Measurements from ENCODE around the gene EGFR. TPM values are rescaled to one million over a fixed set of nuclear protein-coding genes. Genes with fewer than 3 reads are reported as not detected.

The EGFR gene
- total and polyA plus RNA-seq, 12 donors, result 7.0 to 111 (median 71.6) TPM

DNA sequence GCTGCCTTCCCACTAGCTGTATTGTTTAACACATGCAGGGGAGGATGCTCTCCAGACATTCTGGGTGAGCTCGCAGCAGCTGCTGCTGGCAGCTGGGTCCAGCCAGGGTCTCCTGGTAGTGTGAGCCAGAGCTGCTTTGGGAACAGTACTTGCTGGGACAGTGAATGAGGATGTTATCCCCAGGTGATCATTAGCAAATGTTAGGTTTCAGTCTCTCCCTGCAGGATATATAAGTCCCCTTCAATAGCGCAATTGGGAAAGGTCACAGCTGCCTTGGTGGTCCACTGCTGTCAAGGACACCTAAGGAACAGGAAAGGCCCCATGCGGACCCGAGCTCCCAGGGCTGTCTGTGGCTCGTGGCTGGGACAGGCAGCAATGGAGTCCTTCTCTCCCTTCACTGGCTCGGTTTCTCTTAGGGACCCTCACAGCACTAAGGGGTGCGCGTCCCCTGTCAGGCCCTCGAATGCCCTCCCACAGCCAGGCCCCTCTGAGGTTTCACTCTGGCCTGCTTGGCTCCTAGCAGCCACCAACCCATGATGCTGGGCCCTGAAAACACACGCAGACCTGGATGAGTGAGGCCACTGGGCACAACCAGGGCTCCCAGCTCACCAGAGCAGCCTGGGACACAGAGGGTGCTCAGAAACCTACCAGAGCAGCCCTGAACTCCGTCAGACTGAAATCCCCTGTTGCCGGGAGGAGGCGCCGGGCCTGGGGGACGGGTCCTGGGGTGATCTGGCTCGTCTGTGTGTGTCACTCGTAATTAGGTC, 173.3 kb downstream of the EGFR start:
- TF ChIP-seq, protein P1, sequence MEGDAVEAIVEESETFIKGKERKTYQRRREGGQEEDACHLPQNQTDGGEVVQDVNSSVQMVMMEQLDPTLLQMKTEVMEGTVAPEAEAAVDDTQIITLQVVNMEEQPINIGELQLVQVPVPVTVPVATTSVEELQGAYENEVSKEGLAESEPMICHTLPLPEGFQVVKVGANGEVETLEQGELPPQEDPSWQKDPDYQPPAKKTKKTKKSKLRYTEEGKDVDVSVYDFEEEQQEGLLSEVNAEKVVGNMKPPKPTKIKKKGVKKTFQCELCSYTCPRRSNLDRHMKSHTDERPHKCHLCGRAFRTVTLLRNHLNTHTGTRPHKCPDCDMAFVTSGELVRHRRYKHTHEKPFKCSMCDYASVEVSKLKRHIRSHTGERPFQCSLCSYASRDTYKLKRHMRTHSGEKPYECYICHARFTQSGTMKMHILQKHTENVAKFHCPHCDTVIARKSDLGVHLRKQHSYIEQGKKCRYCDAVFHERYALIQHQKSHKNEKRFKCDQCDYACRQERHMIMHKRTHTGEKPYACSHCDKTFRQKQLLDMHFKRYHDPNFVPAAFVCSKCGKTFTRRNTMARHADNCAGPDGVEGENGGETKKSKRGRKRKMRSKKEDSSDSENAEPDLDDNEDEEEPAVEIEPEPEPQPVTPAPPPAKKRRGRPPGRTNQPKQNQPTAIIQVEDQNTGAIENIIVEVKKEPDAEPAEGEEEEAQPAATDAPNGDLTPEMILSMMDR (IDR thresholded peaks at IDR 0.05), result no peak
- TF ChIP-seq POLR2A (IDR thresholded peaks at IDR 0.05), result no peak
- WGBS, 4 donors, result 86 to 98% (median 93%) methylated on average over 9 to 17 of the region's 17 CpGs
- Histone ChIP-seq H3K27ac (peak overlapping the region in 1 of 5 donors; percentile 18), H3K27me3 (no peaks in the 10 kb centered on the region), H3K4me1 (replicated peaks in 1 of 2) (peaks cover 0 to 4% of the 10 kb centered on the region in 2 donors), H3K4me3 (no peak overlapping the region), H3K9me3 (replicated peaks in 1 of 3) (no peaks in the 10 kb centered on the region), H3K36me3 (replicated peaks in 1 of 2) (peaks cover 0 to 11% of the 10 kb centered on the region in 2 donors)
- intact Hi-C loops (cut with DNase I), result no loop called here
- no peak for DNase-seq

DNA sequence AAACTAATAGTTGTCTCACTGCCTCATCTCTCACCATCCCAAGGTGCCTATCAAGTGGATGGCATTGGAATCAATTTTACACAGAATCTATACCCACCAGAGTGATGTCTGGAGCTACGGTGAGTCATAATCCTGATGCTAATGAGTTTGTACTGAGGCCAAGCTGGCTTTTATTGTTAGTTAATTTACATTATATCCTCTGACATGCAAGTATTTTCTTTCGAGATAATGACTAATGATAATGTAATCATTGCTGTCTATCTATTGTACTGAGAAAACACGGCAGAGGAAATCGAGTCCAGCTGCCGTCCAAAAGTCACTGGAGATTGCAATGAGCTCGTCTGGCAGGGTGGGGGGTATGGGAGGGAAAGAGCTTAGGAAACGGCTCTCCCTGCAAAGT, 173.9 kb downstream of the EGFR start:
- WGBS, 4 donors, result 59 to 65% (median 62%) methylated on average over 7 of the region's 7 CpGs
- TF ChIP-seq, protein P1 (IDR thresholded peaks at IDR 0.05), result no peak
- no peak for TF ChIP-seq POLR2A (IDR thresholded peaks at IDR 0.05)
- H3K36me3 ChIP-seq (replicated peaks in 1 of 2), result peaks cover 0 to 11% of the 10 kb centered on the region in 2 donors
- peak overlapping the region in 1 of 5 donors; percentile 18 for H3K27ac ChIP-seq
- DNase-seq, result no peak
- peaks cover 0 to 3% of the 10 kb centered on the region in 2 donors for H3K4me1 ChIP-seq (replicated peaks in 1 of 2)
- H3K27me3 ChIP-seq, result no peaks in the 10 kb centered on the region
- no peaks in the 10 kb centered on the region for H3K9me3 ChIP-seq (replicated peaks in 1 of 3)
- no peak overlapping the region for H3K4me3 ChIP-seq
- intact Hi-C loops (cut with DNase I), result no loop called here

DNA sequence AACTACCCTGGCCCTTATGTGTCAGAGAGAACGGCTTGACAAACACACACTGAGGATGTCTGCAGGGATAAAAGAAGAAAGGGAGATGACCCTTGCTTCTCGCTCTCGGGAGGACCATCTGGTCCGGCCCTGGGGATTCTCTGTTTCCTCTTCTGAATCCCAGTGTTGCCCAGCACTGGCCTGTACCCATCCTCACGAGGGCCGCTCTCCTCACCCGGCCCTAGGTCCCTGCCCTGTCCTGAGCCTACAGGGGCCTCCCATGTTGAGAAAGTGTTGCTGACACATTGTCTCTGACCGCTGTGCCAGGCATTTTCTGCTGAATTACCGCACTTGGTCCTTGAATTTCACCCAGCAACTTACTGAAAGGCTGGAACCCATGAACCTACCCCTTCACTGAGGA, 174.4 kb downstream of the EGFR start:
- peak overlapping the region in 1 of 5 donors; percentile 18 for H3K27ac ChIP-seq
- DNase-seq, result no peak
- peaks cover 0 to 11% of the 10 kb centered on the region in 2 donors for H3K36me3 ChIP-seq (replicated peaks in 1 of 2)
- no peak overlapping the region for H3K4me3 ChIP-seq
- intact Hi-C loops (cut with DNase I), result no loop called here
- H3K4me1 ChIP-seq (replicated peaks in 1 of 2), result no peaks in the 10 kb centered on the region
- TF ChIP-seq, protein P1 (IDR thresholded peaks at IDR 0.05), result no peak
- no peak for TF ChIP-seq POLR2A (IDR thresholded peaks at IDR 0.05)
- H3K27me3 ChIP-seq, result no peaks in the 10 kb centered on the region
- no peaks in the 10 kb centered on the region for H3K9me3 ChIP-seq (replicated peaks in 1 of 3)
- 78 to 88% (median 83%) methylated on average over 9 of the region's 9 CpGs for WGBS, 4 donors

DNA sequence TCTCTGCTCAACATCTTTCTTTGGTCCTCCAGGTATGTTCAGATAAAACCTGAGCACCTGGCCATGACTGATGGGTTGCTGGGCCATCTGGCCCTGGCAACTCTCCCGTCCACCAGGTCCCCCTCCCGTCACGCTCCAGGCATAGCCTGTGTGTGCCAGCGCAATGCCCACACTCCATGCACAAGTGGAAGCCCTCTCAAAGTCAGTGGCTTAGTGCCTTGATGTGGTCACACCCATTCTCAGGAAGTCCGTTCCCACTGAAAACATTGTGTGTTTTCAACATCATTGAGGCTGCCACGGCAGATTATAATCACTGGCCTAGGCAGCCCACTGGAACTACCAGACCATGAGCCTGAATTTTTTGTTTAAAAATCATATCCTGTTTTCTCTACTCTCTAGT, 175.7 kb downstream of the EGFR start:
- no peaks in the 10 kb centered on the region for H3K27me3 ChIP-seq
- no peak overlapping the region for H3K4me3 ChIP-seq
- no peak for TF ChIP-seq POLR2A (IDR thresholded peaks at IDR 0.05)
- TF ChIP-seq, protein P1 (IDR thresholded peaks at IDR 0.05), result no peak
- no peaks in the 10 kb centered on the region for H3K4me1 ChIP-seq (replicated peaks in 1 of 2)
- 93 to 96% (median 95%) methylated on average over 6 of the region's 6 CpGs for WGBS, 4 donors
- H3K9me3 ChIP-seq (replicated peaks in 1 of 3), result no peaks in the 10 kb centered on the region
- peaks cover 0 to 20% of the 10 kb centered on the region in 2 donors for H3K36me3 ChIP-seq (replicated peaks in 1 of 2)
- H3K27ac ChIP-seq, result no peak overlapping the region
- intact Hi-C loops (cut with DNase I), result no loop called here
- no peak for DNase-seq

Data from adrenal gland (tissue), 12 donors.